Left lobe of liver (tissue), 2 donors: ENCODE data around the gene NDST4. TPM values are rescaled to one million over a fixed set of nuclear protein-coding genes. Genes with fewer than 3 reads are reported as not detected.
"Not testable (repeated sequence)": the region's sequence is repeated elsewhere in the genome, so short reads cannot be mapped to it uniquely, and the experiment has no call there.

Source experiments
- ATAC-seq: fragments of 200-7000 bp; cut with Tn5 transposase; one replicate; pipeline ENCODE4 v1.9.1; 2020; ENCODE audit warnings: mild to moderate bottlenecking, moderate library complexity
- DNase-seq: peaks from one replicate; pipeline ENCODE4 v3.0.0-alpha.2; 2020; ENCODE audit warnings: low spot score
- total RNA-seq: library from RNA; stranded (reverse); gene quantifications from one replicate; pipeline ENCODE4 v1.2.1, GENCODE V29; 2021
- donor health status: DM: no; HTN: no; CAD: no; lungs with moderate emphysema.
- donor health status: DM: no; HTN: yes; CAD: no.

NDST4 gene
- total RNA-seq, 1 donor from 2014 or later, result not detected

- DNase-seq (no peak), ATAC-seq (no peak)
These were observed 54.9 kb downstream of the NDST4 start for GRCh38 chr4:115058533-115058932.

- ATAC-seq (no peak), DNase-seq (no peak)
These were observed 58.6 kb downstream of the NDST4 start for GRCh38 chr4:115054836-115055235.

- ATAC-seq, result no peak
- no peak for DNase-seq
These were observed 60.1 kb downstream of the NDST4 start for GRCh38 chr4:115053313-115053712.

- no peak for DNase-seq
- ATAC-seq, result no peak
These were observed 70.9 kb downstream of the NDST4 start for GRCh38 chr4:115042496-115042895.

GRCh38 chr4:115030281-115030680 lies 83.1 kb downstream of the NDST4 start:
- DNase-seq (no peak), ATAC-seq (no peak)

GRCh38 chr4:115028682-115029410 lies 84.6 kb downstream of the NDST4 start:
- no peak for ATAC-seq
- no peak for DNase-seq

GRCh38 chr4:114999880-115000279 lies 113.5 kb downstream of the NDST4 start:
- DNase-seq, result no peak

GRCh38 chr4:114998316-114998715 lies 115.1 kb downstream of the NDST4 start:
- no peak for DNase-seq
- ATAC-seq, result no peak

More at GRCh38 chr4:114999880-115000279, 113.5 kb downstream of the NDST4 start:
- ATAC-seq, result no peak

GRCh38 chr4:114997576-114998247 lies 115.7 kb downstream of the NDST4 start:
- ATAC-seq (no peak), DNase-seq (no peak)

- ATAC-seq (no peak), DNase-seq (no peak)
These were observed 127.3 kb downstream of the NDST4 start for GRCh38 chr4:114986133-114986532.

GRCh38 chr4:114980932-114981708 lies 132.3 kb downstream of the NDST4 start:
- no peak for ATAC-seq
- DNase-seq, result no peak

GRCh38 chr4:114980399-114980798 lies 133.0 kb downstream of the NDST4 start:
- DNase-seq, ATAC-seq: not testable (repeated sequence)

- ATAC-seq (no peak), DNase-seq (no peak)
These were observed 136.5 kb downstream of the NDST4 start for GRCh38 chr4:114976901-114977300.

- DNase-seq (no peak), ATAC-seq (no peak)
These were observed 149.4 kb downstream of the NDST4 start for GRCh38 chr4:114964026-114964425.

GRCh38 chr4:114945616-114946015 lies 167.8 kb downstream of the NDST4 start:
- DNase-seq (no peak), ATAC-seq (no peak)

- no peak for ATAC-seq
- DNase-seq, result no peak
These were observed 171.9 kb downstream of the NDST4 start for GRCh38 chr4:114941503-114941902.

- DNase-seq, result no peak
- no peak for ATAC-seq
These were observed 185.5 kb downstream of the NDST4 start for GRCh38 chr4:114927881-114928280.

GRCh38 chr4:114926583-114926982 lies 186.8 kb downstream of the NDST4 start:
- ATAC-seq (no peak), DNase-seq (no peak)

GRCh38 chr4:114924311-114924710 lies 189.1 kb downstream of the NDST4 start:
- no peak for ATAC-seq
- no peak for DNase-seq

- ATAC-seq (no peak), DNase-seq (no peak)
These were observed 190.9 kb downstream of the NDST4 start for GRCh38 chr4:114922592-114922933.

- ATAC-seq (no peak), DNase-seq (no peak)
These were observed 191.4 kb downstream of the NDST4 start for GRCh38 chr4:114921790-114922591.
